AG20443 (cell line): ENCODE results near the gene ADAMTS15.

ENCODE experiments used
- DNase-seq: peaks from one replicate; pipeline ENCODE4 v3.0.0; 2012; ENCODE audit warnings: low spot score, mixed read lengths

ADAMTS15 gene

GRCh38 chr11:130511765-130512164 lies 63.3 kb downstream of the ADAMTS15 start:
- DNase-seq, result no peak

GRCh38 chr11:130512662-130513061 lies 64.2 kb downstream of the ADAMTS15 start:
- DNase-seq, result no peak

- peak; percentile 58 for DNase-seq
Measured at GRCh38 chr11:130513132-130513531, 64.7 kb downstream of the ADAMTS15 start.

- peak; percentile 47 for DNase-seq
Measured at GRCh38 chr11:130514316-130514715, 65.9 kb downstream of the ADAMTS15 start.

GRCh38 chr11:130514851-130515250 lies 66.4 kb downstream of the ADAMTS15 start:
- DNase-seq, result no peak

GRCh38 chr11:130515829-130516553 lies 67.5 kb downstream of the ADAMTS15 start:
- DNase-seq, result no peak

- no peak for DNase-seq
Measured at GRCh38 chr11:130516554-130517505, 68.4 kb downstream of the ADAMTS15 start.

GRCh38 chr11:130518164-130518680 lies 69.8 kb downstream of the ADAMTS15 start:
- DNase-seq, result no peak

- DNase-seq, result no peak
Measured at GRCh38 chr11:130519128-130519932, 70.9 kb downstream of the ADAMTS15 start.

- no peak for DNase-seq
Measured at GRCh38 chr11:130520271-130520671, 71.8 kb downstream of the ADAMTS15 start.

- peak; percentile 96 for DNase-seq
Measured at GRCh38 chr11:130522284-130522961, 74.0 kb downstream of the ADAMTS15 start.

GRCh38 chr11:130523166-130523565 lies 74.7 kb downstream of the ADAMTS15 start:
- no peak for DNase-seq

GRCh38 chr11:130523609-130524008 lies 75.2 kb downstream of the ADAMTS15 start:
- peak; percentile 79 for DNase-seq

- no peak for DNase-seq
Measured at GRCh38 chr11:130524132-130524790, 75.8 kb downstream of the ADAMTS15 start.

GRCh38 chr11:130525307-130525706 lies 76.9 kb downstream of the ADAMTS15 start:
- DNase-seq, result no peak
